ENCODE measurements around the gene UBXN11. TPM values are rescaled to one million over a fixed set of nuclear protein-coding genes. Genes with fewer than 3 reads are reported as not detected.

UBXN11 gene
- total RNA-seq, 1 donor: 5.8 TPM

DNA sequence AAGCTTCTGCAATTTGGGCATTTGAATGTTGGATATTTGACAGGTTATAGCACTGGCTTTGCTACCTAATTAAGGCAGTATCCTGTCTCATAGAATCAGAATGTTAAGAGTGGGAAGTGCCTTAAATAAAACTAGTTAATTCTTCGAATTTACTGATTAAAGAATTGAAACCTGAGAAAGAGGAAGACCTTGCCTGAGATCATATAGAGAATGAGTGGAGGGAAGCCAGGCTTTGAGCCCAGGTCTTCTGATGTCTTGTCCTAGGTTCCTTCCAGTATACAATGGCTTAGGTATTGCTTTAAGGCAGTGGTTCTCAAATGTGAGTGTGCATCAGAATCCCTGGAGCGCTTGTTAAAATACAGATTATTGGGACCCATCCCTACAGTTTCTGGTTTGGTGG, 47.4 kb downstream of the UBXN11 start:
- TF ChIP-seq CTCF (IDR thresholded peaks at IDR 0.05; ENCODE audit: extremely low read depth, low read depth, low read length): no peak
- peaks cover 50% of the 10 kb centered on the region for H3K36me3 ChIP-seq (ENCODE audit: insufficient read depth, low read length)
- no peak for DNase-seq (ENCODE audit: insufficient read length, low spot score, missing footprints)

DNA sequence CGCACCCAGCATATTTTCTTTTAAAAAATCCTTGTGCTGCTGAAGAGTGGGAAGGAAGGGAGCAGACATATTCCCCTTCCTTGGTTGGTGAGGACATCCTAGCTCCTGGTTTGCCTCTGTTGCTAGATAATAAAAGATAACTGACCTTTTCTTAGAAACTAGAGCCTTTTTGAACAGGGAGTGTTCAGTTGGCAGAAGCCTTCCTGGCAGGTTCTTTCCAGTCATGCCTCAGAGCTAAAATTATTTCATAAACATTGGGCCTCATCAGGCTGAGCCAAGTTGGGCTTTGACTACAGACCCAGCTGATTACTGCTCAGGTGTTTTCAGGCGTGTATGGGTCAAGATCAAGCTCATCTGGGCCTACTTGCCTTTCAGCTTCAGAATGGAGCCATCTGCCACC, 49.2 kb downstream of the UBXN11 start:
- Histone ChIP-seq H3K27ac (ENCODE audit: low read depth, low read length) (no peak overlapping the region), H2AFZ (ENCODE audit: low read length) (no peak overlapping the region), H3K9me3 (ENCODE audit: low read depth, low read length) (no peaks in the 10 kb centered on the region), H3K79me2 (ENCODE audit: insufficient read depth, low read length) (no peaks in the 10 kb centered on the region), H3K4me2 (ENCODE audit: insufficient read depth, low read length) (no peak overlapping the region), H3K4me1 (ENCODE audit: insufficient read depth, low read length) (no peaks in the 10 kb centered on the region), H3K4me3 (ENCODE audit: insufficient read depth, low read length) (no peak overlapping the region), H4K20me1 (ENCODE audit: insufficient read depth, low read length) (peaks cover 3% of the 10 kb centered on the region), H3K36me3 (ENCODE audit: insufficient read depth, low read length) (peaks cover 35% of the 10 kb centered on the region), H3K27me3 (ENCODE audit: insufficient read depth, low read length) (no peaks in the 10 kb centered on the region)
- DNase-seq (ENCODE audit: insufficient read length, low spot score, missing footprints): no peak
- no peak for TF ChIP-seq CTCF (IDR thresholded peaks at IDR 0.05; ENCODE audit: extremely low read depth, low read depth, low read length)

More for the DNA sequence above, 47.4 kb downstream of the UBXN11 start:
- no peaks in the 10 kb centered on the region for H3K27me3 ChIP-seq (ENCODE audit: insufficient read depth, low read length)
- no peaks in the 10 kb centered on the region for H3K9me3 ChIP-seq (ENCODE audit: low read depth, low read length)
- peaks cover 3% of the 10 kb centered on the region for H4K20me1 ChIP-seq (ENCODE audit: insufficient read depth, low read length)
- no peak overlapping the region for H3K27ac ChIP-seq (ENCODE audit: low read depth, low read length)
- no peaks in the 10 kb centered on the region for H3K4me1 ChIP-seq (ENCODE audit: insufficient read depth, low read length)
- H3K79me2 ChIP-seq (ENCODE audit: insufficient read depth, low read length): no peaks in the 10 kb centered on the region
- no peak overlapping the region for H3K4me2 ChIP-seq (ENCODE audit: insufficient read depth, low read length)
- no peak overlapping the region for H3K4me3 ChIP-seq (ENCODE audit: insufficient read depth, low read length)
- H2AFZ ChIP-seq (ENCODE audit: low read length): no peak overlapping the region

GRCh38 chr1:26254404-26254803, 52.0 kb downstream of the UBXN11 start:
- Histone ChIP-seq H3K79me2 (ENCODE audit: insufficient read depth, low read length) (no peaks in the 10 kb centered on the region), H3K4me1 (ENCODE audit: insufficient read depth, low read length) (no peaks in the 10 kb centered on the region), H3K27ac (ENCODE audit: low read depth, low read length) (no peak overlapping the region), H2AFZ (ENCODE audit: low read length) (no peak overlapping the region), H3K4me3 (ENCODE audit: insufficient read depth, low read length) (no peak overlapping the region), H3K9me3 (ENCODE audit: low read depth, low read length) (no peaks in the 10 kb centered on the region), H4K20me1 (ENCODE audit: insufficient read depth, low read length) (peaks cover 3% of the 10 kb centered on the region), H3K36me3 (ENCODE audit: insufficient read depth, low read length) (peaks cover 19% of the 10 kb centered on the region), H3K4me2 (ENCODE audit: insufficient read depth, low read length) (no peak overlapping the region), H3K27me3 (ENCODE audit: insufficient read depth, low read length) (no peaks in the 10 kb centered on the region)
- no peak for TF ChIP-seq CTCF (IDR thresholded peaks at IDR 0.05; ENCODE audit: extremely low read depth, low read depth, low read length)
- DNase-seq (ENCODE audit: insufficient read length, low spot score, missing footprints): no peak

GRCh38 chr1:26252718-26253117, 53.7 kb downstream of the UBXN11 start:
- Histone ChIP-seq H3K4me3 (ENCODE audit: insufficient read depth, low read length) (no peak overlapping the region), H3K79me2 (ENCODE audit: insufficient read depth, low read length) (no peaks in the 10 kb centered on the region), H3K27me3 (ENCODE audit: insufficient read depth, low read length) (no peaks in the 10 kb centered on the region), H3K4me2 (ENCODE audit: insufficient read depth, low read length) (no peak overlapping the region), H3K36me3 (ENCODE audit: insufficient read depth, low read length) (peaks cover 5% of the 10 kb centered on the region), H3K4me1 (ENCODE audit: insufficient read depth, low read length) (no peaks in the 10 kb centered on the region), H4K20me1 (ENCODE audit: insufficient read depth, low read length) (peaks cover 3% of the 10 kb centered on the region), H2AFZ (ENCODE audit: low read length) (no peak overlapping the region), H3K27ac (ENCODE audit: low read depth, low read length) (no peak overlapping the region), H3K9me3 (ENCODE audit: low read depth, low read length) (no peaks in the 10 kb centered on the region)
- DNase-seq (ENCODE audit: insufficient read length, low spot score, missing footprints): no peak
- no peak for TF ChIP-seq CTCF (IDR thresholded peaks at IDR 0.05; ENCODE audit: extremely low read depth, low read depth, low read length)
